HG02763 (cell line): ENCODE data around the gene HSD11B1.
A peak's percentile ranks its signal among the peaks of the same experiment; 100 is the strongest.
"Not testable (repeated sequence)": the region's sequence is repeated elsewhere in the genome, so short reads cannot be mapped to it uniquely, and the experiment has no call there.

Experiments used
- ATAC-seq: cut with Tn5 transposase; IDR thresholded peaks from one replicate; pipeline ENCODE4 v1.9.1; 2021; ENCODE audit warnings: mild to moderate bottlenecking, moderate library complexity; ENCODE audit not compliant: unreplicated experiment

Gene HSD11B1

GRCh38 chr1:209689477-209689876 is 15.2 kb upstream of the HSD11B1 start:
- ATAC-seq = no peak

DNA sequence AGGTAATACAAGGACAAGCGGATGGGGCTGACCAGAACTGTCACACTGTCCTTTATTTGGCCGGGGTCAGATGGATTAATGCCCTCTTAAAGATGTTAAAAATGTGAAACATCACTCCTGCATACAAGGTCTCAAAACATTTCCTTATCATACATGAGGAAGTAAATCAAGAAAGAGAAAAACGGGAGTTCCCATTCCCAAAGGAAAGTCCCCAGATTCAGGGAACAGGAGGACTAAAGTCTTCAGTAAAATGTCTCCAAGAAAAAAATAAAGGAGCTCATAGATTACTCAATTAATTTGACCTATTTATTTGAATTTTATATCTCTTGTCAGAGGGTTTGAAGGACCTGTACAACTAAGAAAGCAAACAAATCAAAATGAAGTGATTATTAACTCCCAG is 13.4 kb upstream of the HSD11B1 start:
- ATAC-seq = no peak

- no peak for ATAC-seq
Measured at GRCh38 chr1:209692296-209692695, 12.3 kb upstream of the HSD11B1 start.

- peak; percentile 55 for ATAC-seq
Measured at GRCh38 chr1:209692745-209693504, 11.7 kb upstream of the HSD11B1 start.

GRCh38 chr1:209696673-209697072 is 8.0 kb upstream of the HSD11B1 start:
- no peak for ATAC-seq

- ATAC-seq = no peak
Measured at GRCh38 chr1:209697126-209697525, 7.5 kb upstream of the HSD11B1 start.

DNA sequence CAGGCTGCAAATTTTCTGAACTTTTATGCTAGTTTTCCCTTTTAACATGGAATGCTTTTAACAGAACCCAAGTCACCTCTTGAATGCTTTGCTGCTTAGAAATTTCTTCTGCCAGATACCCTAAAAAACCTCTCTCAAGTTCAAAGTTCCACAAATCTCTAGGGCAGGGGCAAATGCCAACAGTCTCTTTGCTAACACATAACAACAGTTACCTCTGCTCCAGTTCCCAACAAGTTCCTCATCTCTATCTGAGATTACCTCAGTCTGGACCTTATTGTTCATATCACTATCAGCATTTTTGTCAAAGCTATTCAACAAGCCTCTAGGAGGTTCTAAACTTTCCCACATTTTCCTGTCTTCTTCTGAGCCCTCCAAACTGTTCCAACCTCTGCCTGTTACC is 4.0 kb upstream of the HSD11B1 start:
- not testable (repeated sequence) for ATAC-seq

GRCh38 chr1:209702832-209703231 is 1.8 kb upstream of the HSD11B1 start:
- ATAC-seq = no peak

GRCh38 chr1:209703834-209704504 is 677 bp upstream of the HSD11B1 start:
- no peak for ATAC-seq

DNA sequence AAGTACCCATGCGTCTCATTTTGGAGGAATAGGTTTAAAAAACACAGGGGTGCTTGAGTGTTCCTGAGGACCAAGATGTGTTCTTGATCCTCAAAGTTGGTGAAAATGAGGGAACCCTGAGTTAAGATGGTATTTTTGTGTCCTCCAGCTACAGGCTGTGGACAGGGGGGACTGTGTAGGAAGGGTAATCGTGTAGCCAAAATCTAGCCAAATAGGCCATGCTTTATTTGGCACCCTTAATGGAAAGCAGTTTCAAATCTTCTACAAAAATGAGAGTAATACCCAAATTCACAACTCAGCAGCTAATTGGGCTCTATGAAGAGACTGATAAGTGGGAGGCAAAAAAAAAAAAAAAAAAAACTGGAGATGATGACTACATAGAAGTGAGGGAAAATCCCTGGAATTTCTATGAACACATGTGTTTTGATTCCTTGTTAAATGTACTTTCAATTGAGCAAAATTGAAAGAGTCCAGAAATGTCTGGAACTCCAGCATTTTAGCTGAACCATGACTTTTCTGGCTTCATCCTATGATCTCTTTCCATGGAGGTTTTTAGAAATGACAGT is 470 bp downstream of the HSD11B1 start:
- no peak for ATAC-seq

GRCh38 chr1:209706622-209707021 is 2.0 kb downstream of the HSD11B1 start:
- no peak for ATAC-seq

DNA sequence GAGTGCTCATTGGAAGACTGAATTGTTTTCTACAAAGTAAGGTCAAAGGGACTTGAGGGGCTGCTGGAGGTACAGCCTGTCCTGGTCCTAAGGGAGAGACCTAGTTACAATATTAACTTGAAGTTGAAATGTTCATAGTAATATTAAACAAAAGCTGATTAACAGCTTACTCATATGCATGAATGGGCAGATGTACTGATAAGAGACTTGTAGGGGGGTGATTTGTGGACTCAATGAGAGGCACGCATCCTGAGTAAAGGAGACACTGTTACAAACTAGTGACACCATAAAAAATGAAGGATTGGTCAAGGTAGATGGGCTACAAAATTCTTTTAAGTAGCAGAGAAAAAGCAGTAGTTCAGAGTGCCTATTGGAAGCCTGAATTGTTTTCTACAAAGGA is 2.7 kb downstream of the HSD11B1 start:
- ATAC-seq = no peak

- ATAC-seq = no peak
Measured at GRCh38 chr1:209708297-209708696, 3.7 kb downstream of the HSD11B1 start.

DNA sequence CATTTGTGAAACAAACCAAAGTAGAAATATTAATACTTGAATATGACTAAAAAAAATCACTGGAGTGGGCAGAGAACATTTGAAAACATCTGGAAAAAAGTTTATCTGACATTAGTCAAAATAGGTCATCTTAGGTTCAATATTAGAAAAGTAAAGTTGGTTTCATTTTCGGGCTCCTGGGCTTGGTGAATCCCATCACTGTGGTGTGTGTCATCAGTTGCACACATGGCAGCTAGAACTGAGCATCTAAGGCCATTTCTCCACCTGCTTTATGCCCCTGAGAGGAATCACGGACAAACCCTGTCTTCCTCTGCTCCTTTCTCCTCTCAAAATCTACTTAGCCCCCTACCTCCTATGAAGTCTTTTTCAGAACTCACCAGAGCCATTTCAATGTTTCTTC is 5.4 kb downstream of the HSD11B1 start:
- no peak for ATAC-seq

DNA sequence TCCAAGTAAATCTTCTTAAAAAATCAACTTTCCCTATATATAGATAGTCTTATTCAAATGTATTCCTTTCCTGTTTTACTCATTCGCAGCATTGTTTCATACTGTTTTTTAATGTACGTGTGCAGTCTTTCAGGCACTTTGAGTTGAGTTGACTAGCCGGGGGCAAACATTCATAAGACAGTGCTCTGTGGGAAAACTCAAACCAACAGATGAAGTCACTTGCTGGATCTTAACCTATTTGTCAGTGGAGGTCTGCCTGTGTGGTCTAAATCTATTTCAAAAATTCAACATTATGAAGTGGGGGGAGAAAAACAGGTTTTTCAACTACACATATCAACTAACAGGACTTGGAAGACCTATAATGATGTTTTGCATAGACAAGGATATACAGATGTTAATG is 6.2 kb downstream of the HSD11B1 start:
- no peak for ATAC-seq

DNA sequence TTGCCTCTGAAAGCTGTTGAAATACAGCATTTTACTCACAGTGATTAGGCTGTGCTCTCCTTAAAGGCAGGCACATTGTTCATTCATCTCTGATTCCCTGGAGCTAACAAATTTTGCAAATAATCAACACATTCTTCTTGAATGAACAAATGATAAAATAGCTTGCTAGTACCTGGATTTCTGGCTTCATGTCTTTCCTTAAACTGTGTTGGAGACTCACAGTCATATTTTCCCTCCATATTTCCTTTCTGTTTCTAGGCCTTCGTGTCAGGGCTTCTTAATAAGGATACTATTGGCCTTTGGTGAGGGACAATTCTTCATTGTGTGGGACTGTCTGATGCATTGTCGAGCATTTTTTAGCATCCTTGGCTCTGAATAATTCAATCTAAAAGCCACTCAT is 9.7 kb downstream of the HSD11B1 start:
- ATAC-seq = no peak

DNA sequence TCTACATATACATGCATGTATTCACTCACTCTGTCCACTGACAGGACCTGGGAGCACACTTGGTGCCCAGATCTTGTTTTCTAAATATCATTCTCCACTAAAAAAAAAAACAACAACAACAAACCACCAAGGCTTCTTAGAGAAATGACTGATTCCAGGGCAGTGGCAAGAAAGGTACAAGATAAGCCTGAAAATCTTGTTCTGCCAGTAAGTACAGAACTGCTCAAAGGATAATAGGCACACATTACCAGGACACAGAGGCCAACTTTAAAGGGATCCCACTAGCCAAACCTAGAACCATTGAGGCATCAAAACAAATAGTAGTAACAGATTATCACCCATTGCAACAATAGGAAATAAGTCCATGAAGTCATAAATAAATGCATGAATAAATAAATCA is 10.7 kb downstream of the HSD11B1 start:
- ATAC-seq = no peak

- ATAC-seq = no peak
Measured at GRCh38 chr1:209717818-209718217, 13.2 kb downstream of the HSD11B1 start.

DNA sequence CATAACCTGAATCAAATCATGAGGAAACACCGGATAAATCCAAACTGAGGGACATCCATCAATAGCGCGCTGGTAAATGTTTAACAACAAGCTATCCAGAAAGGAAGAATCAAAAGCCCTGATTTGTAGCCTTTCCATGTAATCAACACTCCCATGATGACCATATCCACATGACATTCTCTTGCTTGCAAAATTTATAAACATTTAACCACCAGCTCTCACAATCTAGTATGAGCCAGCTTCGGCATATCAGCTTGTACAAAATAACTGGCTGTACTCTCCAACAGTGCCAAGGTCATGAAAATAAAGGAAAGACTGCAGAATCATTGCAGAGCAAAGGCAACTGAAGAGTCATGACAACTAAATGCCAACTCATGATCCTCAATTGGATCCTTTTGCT is 15.7 kb downstream of the HSD11B1 start:
- ATAC-seq = no peak

DNA sequence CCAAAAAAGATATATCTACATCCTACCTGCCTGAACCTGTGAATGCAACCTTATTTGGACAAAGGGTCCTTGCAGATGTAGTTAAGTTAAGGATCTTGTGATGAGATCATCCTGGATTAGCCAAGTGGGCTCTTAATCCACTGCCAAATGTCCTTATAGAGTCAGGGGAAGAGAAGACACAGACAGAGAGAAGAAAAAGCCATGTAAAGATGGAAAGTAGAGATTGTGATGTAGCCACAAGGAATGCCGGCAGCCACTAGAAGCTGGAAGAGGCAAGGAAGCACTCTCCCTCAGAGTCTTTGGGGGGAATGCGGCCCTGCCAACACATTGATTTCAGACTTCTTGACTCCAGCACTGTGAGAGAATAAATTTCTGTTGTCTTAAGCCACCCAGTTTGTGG is 16.2 kb downstream of the HSD11B1 start:
- no peak for ATAC-seq

DNA sequence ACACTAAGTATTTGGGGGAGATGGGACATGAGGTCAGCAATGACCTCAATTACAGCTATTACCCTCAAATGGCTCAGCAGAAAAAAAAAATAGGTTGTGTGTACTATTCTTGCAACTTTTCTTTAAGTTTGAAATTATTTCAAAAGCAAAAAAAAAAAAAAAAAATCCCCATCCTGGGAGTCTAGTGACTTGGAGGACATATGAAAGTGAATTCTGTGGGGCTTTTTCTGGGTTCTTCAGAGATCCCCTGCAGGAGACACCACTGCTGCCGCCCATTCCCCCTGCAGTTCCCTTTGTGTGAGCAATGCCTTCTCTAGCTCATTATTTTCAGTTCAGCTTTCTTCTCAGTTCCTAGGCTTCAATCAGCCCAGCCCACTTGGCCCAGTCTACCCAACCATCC is 16.7 kb downstream of the HSD11B1 start:
- ATAC-seq = no peak

DNA sequence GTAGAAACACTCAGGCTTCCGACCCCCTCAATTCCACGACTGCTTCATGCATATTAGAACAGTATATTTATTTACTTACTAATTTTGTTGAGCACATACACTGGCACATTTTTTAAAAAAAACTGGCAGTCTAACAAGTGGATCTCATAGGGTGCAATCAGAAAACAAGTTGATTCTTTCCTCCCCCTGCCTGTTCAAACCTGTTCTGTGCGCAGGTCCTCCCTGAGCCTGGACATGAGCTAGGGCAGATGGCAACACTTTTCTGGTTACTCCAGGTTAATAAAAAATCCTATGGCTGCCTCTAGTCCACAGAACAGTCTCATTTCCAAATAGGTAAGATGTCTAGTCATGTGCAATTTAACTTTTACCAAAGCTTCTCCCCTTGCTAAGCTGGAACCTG is 18.6 kb downstream of the HSD11B1 start:
- ATAC-seq = no peak
